GM19455 (cell line): ENCODE measurements around the gene PDK2.

Source experiments
- ATAC-seq: cut with Tn5 transposase; IDR thresholded peaks from one replicate; pipeline ENCODE4 v1.9.1; 2021; ENCODE audit not compliant: unreplicated experiment

The PDK2 gene

DNA sequence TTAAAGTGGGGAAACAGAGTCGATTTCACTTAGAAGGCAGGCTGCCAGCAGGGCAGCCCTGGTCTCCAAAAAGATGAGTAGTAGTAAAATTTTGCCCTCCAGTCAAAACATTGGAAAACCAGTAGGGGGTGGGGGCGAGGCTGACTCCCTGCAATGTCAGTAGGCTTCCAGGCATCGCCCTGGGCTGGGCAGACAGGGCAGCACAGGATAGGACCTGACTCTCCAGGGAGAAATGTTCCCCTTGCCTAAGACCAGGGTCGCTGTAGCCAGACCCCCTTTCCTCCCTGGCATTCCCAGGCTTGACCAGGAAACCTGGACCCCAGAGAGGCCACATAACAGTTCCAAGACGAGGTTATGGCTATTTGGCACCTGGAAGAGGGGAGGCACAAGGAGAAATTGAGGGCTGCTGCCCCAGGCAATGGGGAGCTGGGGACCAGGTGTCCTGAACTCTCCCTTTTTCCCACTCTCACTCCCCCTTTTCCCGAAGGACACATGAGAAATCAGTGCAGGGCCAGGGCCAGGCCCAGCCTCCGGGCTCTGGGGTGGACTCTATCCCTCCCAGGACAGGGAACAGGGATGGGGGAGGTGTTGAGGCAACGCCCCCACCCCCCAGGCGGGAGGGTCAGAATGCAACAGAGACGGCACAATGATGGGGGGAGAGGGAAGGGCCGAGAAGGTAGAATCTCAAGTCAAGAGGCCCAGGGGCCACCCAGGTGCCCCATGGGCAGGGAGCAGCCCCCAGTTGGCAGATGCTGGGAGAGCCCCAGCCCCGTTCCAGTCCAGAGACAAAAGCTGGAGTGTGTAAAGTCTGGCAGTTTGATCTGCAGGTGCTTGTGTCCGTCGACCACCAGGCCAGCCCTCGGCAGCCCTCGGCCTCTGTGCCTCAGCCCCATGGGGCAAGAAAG, 39.3 kb downstream of the PDK2 start:
- ATAC-seq = no peak

- ATAC-seq = no peak
Measured at GRCh38 chr17:50135316-50136095, 40.4 kb downstream of the PDK2 start.

GRCh38 chr17:50136096-50136687, 41.0 kb downstream of the PDK2 start:
- no peak for ATAC-seq

GRCh38 chr17:50137042-50137441, 41.9 kb downstream of the PDK2 start:
- ATAC-seq = no peak

DNA sequence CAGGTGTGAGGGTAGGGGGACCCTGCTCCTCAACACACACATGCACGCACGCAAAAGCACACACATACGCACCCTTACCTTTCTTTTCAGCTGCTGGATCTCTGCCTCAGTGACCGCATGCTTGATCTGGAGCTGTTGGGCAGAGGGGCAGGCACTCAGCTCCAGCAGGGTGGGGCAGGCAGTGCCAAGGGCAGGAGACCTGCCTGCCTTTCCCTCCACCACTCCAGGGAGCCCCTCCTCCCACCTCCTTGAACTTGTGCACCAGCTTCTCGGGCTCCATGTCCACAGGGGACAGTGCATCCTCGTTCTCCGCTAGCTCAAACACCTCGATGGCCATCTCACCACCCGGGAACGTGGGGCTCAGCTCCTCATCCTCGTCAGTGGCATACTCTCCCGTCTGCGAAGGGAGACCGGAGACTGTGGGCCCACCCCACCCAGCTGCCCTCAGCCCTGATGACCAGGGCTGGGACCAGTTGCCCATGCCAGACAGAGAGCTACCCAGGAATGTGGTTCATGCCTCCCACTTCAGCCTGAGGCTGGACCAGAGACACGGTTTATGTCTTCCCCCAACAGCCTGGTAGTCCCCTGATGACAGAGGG, 44.1 kb downstream of the PDK2 start:
- no peak for ATAC-seq

DNA sequence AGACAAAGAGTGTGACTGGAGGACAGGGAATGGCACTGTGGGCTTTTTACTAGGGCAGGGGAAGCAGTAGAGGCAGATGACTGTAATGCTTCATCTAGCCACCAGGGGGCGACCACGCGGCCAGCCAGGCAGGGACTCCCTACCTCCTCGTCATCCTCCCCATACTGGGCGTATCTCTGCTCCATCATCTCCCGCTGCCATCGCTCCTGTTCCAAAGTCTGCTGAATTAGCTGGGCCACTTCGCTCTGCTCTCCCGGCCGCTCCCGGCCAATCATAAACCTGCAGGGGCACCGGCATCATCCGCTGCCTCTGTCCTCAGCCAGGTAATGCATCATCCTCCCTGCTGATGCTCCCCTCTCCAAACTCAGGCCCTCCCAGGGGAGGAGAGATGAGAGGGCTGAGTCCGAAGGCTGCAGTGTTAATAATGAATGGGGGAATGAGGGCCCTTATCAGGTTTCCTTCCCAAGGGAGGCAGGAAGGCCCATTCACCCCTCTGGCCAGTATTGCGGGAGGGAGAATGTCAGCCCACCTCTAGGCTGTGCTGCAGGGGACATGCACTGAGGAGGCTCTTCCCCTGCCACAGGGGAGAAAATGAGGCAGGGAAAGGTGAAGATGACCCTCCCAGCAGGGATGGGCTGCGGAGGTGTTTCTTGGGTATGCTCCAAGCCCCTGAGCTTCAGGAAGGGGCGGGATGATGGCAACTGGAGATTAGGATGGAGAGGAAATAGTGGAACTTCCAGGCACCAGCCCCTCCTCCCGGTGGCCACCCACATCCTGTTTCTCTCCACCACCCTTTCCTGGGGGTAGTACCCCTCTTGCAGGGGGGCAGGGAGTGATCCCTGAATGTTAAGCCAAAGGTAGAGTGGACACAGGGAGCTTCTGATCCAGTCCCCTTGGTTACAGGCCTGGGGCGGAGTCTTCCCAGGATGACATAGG, 45.1 kb downstream of the PDK2 start:
- no peak for ATAC-seq

GRCh38 chr17:50141026-50141744, 46.0 kb downstream of the PDK2 start:
- no peak for ATAC-seq

DNA sequence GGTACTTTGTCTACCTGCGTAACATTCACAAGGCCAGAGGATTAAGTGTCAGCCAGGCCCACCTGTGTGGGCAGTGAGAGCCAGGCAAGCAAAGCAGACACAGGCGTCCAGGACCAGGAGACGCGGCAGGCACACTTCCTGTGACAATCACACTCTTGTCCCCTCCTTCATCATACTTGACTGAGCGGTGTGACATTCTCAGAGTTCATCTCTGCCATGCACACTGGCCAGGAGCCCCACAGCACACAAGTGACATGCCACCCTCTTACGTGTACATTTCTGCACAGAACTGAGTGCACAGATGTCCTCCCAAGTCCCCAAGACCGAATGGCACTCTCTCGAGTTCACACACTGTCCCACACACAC, 46.6 kb downstream of the PDK2 start:
- no peak for ATAC-seq

GRCh38 chr17:50143461-50144176, 48.5 kb downstream of the PDK2 start:
- ATAC-seq = no peak

GRCh38 chr17:50144355-50144754, 49.2 kb downstream of the PDK2 start:
- ATAC-seq = no peak

DNA sequence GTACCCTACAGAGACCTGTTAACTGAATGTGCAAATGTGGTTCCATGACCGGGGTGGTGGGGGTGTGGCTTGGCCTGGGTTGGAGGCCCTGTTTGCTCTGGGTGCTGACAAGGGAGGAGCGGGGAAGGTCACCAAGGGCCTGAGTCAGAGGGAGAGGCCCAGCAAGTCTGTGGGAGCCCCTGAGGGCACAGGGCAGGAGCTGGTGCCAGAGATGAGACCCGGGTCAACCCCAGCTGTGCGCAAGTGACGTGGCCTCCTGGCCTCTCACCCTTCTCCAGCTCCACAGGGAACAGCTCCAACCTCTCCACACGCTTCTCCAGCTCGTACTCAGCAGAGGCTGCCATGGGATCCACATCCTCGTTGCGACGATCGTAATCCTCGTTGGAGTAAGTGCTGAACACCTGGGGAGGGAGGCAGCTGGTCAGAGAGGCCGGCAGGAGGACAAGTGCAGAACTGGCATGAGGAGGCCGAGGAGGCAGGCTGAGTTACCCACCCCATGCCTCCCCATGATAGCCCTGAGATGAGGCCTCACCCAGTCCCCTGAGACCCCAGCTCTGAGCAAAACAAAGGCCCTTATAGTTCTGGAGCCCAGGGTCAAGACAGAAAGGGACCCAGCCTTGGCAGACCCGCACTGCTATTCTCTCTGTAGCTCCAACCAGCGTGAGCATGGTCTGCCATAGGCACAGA, 49.8 kb downstream of the PDK2 start:
- ATAC-seq = no peak

- ATAC-seq = no peak
Measured at GRCh38 chr17:50145532-50146229, 50.5 kb downstream of the PDK2 start.

- no peak for ATAC-seq
Measured at GRCh38 chr17:50146230-50146926, 51.2 kb downstream of the PDK2 start.

DNA sequence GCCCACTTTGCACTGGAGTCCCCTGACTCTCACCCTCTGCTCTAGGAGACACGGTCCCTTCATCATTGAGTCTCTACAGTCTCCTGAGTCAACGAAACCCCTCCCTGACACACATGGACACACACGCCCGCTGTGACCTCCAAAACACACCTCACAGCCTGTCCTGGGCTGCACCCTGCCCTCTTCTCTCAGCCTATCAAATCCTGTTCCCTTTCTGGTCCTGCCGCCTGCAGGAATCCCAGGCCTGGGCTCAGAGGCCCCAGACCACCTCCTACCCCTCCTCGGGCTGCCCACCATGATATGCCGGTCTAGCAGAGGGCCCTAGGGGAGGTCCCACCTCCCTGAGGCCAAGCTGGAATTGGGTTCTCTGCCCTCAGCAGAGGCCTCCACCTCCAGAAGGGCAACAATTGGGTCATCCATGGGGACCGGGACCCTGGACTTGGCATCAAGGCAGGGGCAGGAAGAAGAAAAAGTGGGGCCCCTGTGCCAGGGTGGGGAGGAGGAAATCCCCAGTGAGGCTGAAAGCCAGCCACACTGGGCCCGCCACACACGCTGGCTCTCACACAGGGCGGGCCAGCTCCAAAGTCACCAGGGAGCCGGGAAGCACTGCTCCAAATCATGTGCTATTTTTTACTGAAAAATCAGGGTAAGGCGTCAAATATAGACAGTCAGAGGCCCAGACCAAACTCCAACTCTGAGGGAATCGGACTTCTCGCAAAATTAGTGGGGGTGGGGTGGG, 51.9 kb downstream of the PDK2 start:
- ATAC-seq = no peak

DNA sequence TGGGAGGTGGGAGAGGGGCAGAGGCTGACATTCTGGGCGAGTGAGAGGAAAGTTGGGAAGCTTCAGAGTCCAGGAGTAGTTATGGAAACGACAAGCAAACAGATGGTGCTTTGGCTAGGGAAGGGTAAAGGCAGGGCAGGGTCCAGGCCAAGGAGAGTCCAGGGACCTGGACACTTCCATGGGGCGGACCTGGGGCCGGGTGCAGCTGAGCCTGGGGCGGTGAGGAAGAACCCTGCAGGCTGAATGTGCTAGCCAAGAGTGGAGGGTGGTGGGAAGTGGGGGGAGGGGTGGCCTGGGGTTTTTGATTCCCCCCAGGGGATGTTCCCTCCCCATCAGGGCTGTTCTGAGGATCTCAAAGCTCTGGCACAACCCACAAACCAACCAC, 52.7 kb downstream of the PDK2 start:
- no peak for ATAC-seq

- ATAC-seq = no peak
Measured at GRCh38 chr17:50148226-50149090, 53.3 kb downstream of the PDK2 start.
